H1 (cell line): Measurements from ENCODE around the gene IQCM. TPM values are rescaled to one million over a fixed set of nuclear protein-coding genes. Genes with fewer than 3 reads are reported as not detected.

Experiments
- CTCF ChIA-PET: fragments of 300-600 bp; sonication (Branson Sonifier 250); formaldehyde crosslinking; loops from one replicate; lab custom pipeline; 2021; ENCODE audit not compliant: partially characterized antibody; lab: Charles Lee
- POLR2A ChIA-PET: fragments of 300-600 bp; sonication (Branson Sonifier 250); formaldehyde crosslinking; loops from one replicate; lab custom pipeline; 2021; ENCODE audit warnings: inconsistent platforms; ENCODE audit not compliant: partially characterized antibody; lab: Charles Lee
- DNase-seq, 2 experiments: peaks; one replicate each; pipeline versions ENCODE4 v3.0.0 to v3.0.0-alpha.2; 2010 to 2022; ENCODE audit warnings: low spot score in 2 of 2, low read depth in 1 of 2, mixed read lengths in 1 of 2
- FAIRE-seq: peaks from 2 replicates; lab custom pipeline; 2011; peaks lifted over from hg19 to GRCh38; lab: Jason Lieb, UNC
- H2AFZ ChIP-seq: 2 replicates; pipeline ENCODE4 v1.8.1; 2012; ENCODE audit warnings: low read length, inconsistent platforms
- H2AK5ac ChIP-seq: 2 replicates; pipeline ENCODE4 v1.6.1; 2013; ENCODE audit warnings: low read depth, low read length
- H2BK120ac ChIP-seq: replicated peaks from 2 replicates; pipeline ENCODE3; 2013; ENCODE audit warnings: low read depth, low read length, inconsistent platforms
- H2BK12ac ChIP-seq: 2 replicates; pipeline ENCODE4 v1.6.1; 2013; ENCODE audit warnings: low read depth, low read length
- H2BK15ac ChIP-seq: 2 replicates; pipeline ENCODE4 v1.6.1; 2013; ENCODE audit warnings: low read length
- H2BK20ac ChIP-seq: 2 replicates; pipeline ENCODE4 v1.6.1; 2013; ENCODE audit warnings: low read length
- H2BK5ac ChIP-seq: 2 replicates; pipeline ENCODE4 v1.6.1; 2013; ENCODE audit warnings: low read depth, low read length
- H3K14ac ChIP-seq: 2 replicates; pipeline ENCODE4 v1.6.1; 2013; ENCODE audit warnings: inconsistent platforms; ENCODE audit not compliant: insufficient read length
- H3K18ac ChIP-seq: 2 replicates; pipeline ENCODE4 v1.6.1; 2013; ENCODE audit warnings: low read length; ENCODE audit errors: extremely low read depth
- H3K23ac ChIP-seq: 2 replicates; pipeline ENCODE4 v1.6.1; 2013; ENCODE audit warnings: inconsistent platforms; ENCODE audit not compliant: insufficient read length
- H3K23me2 ChIP-seq: 2 replicates; pipeline ENCODE4 v1.6.1; 2013; ENCODE audit warnings: low read depth, low read length
- H3K27ac ChIP-seq: 2 replicates; pipeline ENCODE4 v1.6.1; 2011; ENCODE audit warnings: low read depth, low read length, inconsistent platforms
- H3K27me3 ChIP-seq, 4 experiments: replicated peaks in 1 of 4; 1 replicate in 1 of 4; 2 replicates in 3 of 4; pipeline versions ENCODE4 v1.6.1 to v1.8.1; 2011 to 2013; ENCODE audit warnings: low read length in 3 of 4, mild to moderate bottlenecking in 3 of 4, inconsistent platforms in 2 of 4, mixed read lengths in 2 of 4, moderate library complexity in 1 of 4; ENCODE audit not compliant: control insufficient read depth in 3 of 4, insufficient read depth in 3 of 4; ENCODE audit errors: extremely low read depth in 1 of 4
- H3K36me3 ChIP-seq, 4 experiments: 2 replicates each; pipeline versions ENCODE4 v1.6.1 to v1.8.1; 2011 to 2013; ENCODE audit warnings: mild to moderate bottlenecking in 4 of 4, low read length in 3 of 4, moderate library complexity in 2 of 4, control low read depth in 1 of 4, inconsistent platforms in 1 of 4; ENCODE audit not compliant: insufficient read depth in 4 of 4, control insufficient read depth in 2 of 4
- H3K4ac ChIP-seq: replicated peaks from 2 replicates; pipeline ENCODE3; 2013; ENCODE audit warnings: low read length, low read depth, mixed read lengths, inconsistent platforms; ENCODE audit not compliant: insufficient read length
- H3K4me1 ChIP-seq, 4 experiments: replicated peaks in 1 of 4; 1 replicate in 1 of 4; 2 replicates in 3 of 4; pipeline versions ENCODE4 v1.6.1 to v1.8.1; 2011 to 2013; ENCODE audit warnings: low read length in 3 of 4, inconsistent platforms in 2 of 4, mixed read lengths in 1 of 4; ENCODE audit not compliant: insufficient read depth in 4 of 4, control insufficient read depth in 3 of 4
- H3K4me2 ChIP-seq, 2 experiments: 2 replicates each; pipeline versions ENCODE4 v1.6.1 to v1.8.1; 2011 to 2013; ENCODE audit warnings: low read depth in 2 of 2, low read length in 2 of 2, control low read depth in 1 of 2, inconsistent platforms in 1 of 2, mild to moderate bottlenecking in 1 of 2; ENCODE audit not compliant: insufficient read depth in 1 of 2
- H3K4me3 ChIP-seq, 4 experiments: fragments of 200-600, 300-600 bp in 1 of 4; sonication (generic), shearing (Covaris generic), sonication (Bioruptor Twin) in 1 of 4; 2 replicates each; pipeline versions ENCODE4 v1.5.1 to v1.8.1; 2011 to 2016; ENCODE audit warnings: low read length in 4 of 4, low read depth in 3 of 4, control low read depth in 2 of 4, inconsistent platforms in 2 of 4, mild to moderate bottlenecking in 2 of 4, mixed read lengths in 1 of 4, moderate library complexity in 1 of 4; ENCODE audit not compliant: insufficient read depth in 2 of 4; ENCODE audit errors: extremely low read depth in 1 of 4
- H3K56ac ChIP-seq: replicated peaks from 2 replicates; pipeline ENCODE3; 2013; ENCODE audit warnings: low read depth, mild to moderate bottlenecking, mixed read lengths, low read length, inconsistent platforms; ENCODE audit not compliant: insufficient read length
- H3K79me1 ChIP-seq: 2 replicates; pipeline ENCODE4 v1.6.1; 2013; ENCODE audit warnings: low read depth, low read length, control low read depth
- H3K79me2 ChIP-seq, 2 experiments: 2 replicates each; pipeline versions ENCODE4 v1.6.1 to v1.8.1; 2012 to 2013; ENCODE audit warnings: low read length in 2 of 2, mild to moderate bottlenecking in 2 of 2, inconsistent platforms in 1 of 2; ENCODE audit not compliant: insufficient read depth in 2 of 2, control insufficient read depth in 1 of 2
- H3K9ac ChIP-seq, 4 experiments: replicated peaks in 1 of 4; 1 replicate in 1 of 4; 2 replicates in 3 of 4; pipeline versions ENCODE4 v1.6.1 to v1.8.1; 2011 to 2013; ENCODE audit warnings: low read depth in 3 of 4, low read length in 3 of 4, control low read depth in 2 of 4, mild to moderate bottlenecking in 2 of 4, moderate library complexity in 2 of 4, inconsistent platforms in 1 of 4; ENCODE audit errors: extremely low read depth in 1 of 4
- H3K9me3 ChIP-seq, 2 experiments: 2 replicates each; pipeline versions ENCODE4 v1.6.1 to v1.8.1; 2012 to 2013; ENCODE audit warnings: mild to moderate bottlenecking in 2 of 2, moderate library complexity in 2 of 2, control low read depth in 1 of 2, inconsistent platforms in 1 of 2, low read depth in 1 of 2, low read length in 1 of 2, mixed read lengths in 1 of 2; ENCODE audit not compliant: insufficient read depth in 2 of 2
- H4K20me1 ChIP-seq, 2 experiments: replicated peaks in 1 of 2; 2 replicates each; pipeline versions ENCODE3 to v1.8.1; 2011 to 2013; ENCODE audit warnings: inconsistent platforms in 2 of 2, low read length in 2 of 2, mild to moderate bottlenecking in 1 of 2; ENCODE audit not compliant: insufficient read depth in 2 of 2, control insufficient read depth in 1 of 2
- H4K5ac ChIP-seq: 2 replicates; pipeline ENCODE4 v1.6.1; 2013; ENCODE audit warnings: low read length, low read depth, mixed read lengths, inconsistent platforms; ENCODE audit not compliant: insufficient read length
- H4K8ac ChIP-seq: 2 replicates; pipeline ENCODE4 v1.8.0; 2013; ENCODE audit warnings: mild to moderate bottlenecking, moderate library complexity, low read length, inconsistent platforms; ENCODE audit not compliant: insufficient read depth; ENCODE audit errors: extremely low read depth
- H4K91ac ChIP-seq: replicated peaks from 2 replicates; pipeline ENCODE3; 2013; ENCODE audit warnings: low read length, mixed read lengths, inconsistent platforms; ENCODE audit not compliant: insufficient read length
- ASH2L ChIP-seq: fragments of 200-600, 300-600 bp; sonication (generic); IDR thresholded peaks from one replicate; pipeline ENCODE4 v1.7.1; 2017; ENCODE audit warnings: low read length
- BACH1 ChIP-seq: IDR thresholded peaks from 2 replicates; pipeline ENCODE4 v1.6.1; 2012; ENCODE audit warnings: low read length, improper control_type of control experiment
- POLR2A ChIP-seq, 2 experiments: IDR thresholded peaks; 1 replicate in 1 of 2; 2 replicates in 1 of 2; pipeline ENCODE4 v1.6.1; 2011; ENCODE audit warnings: low read depth in 2 of 2, low read length in 2 of 2, mild to moderate bottlenecking in 2 of 2; ENCODE audit errors: control extremely low read depth in 1 of 2
- POLR2AphosphoS5 ChIP-seq: IDR thresholded peaks from 2 replicates; pipeline ENCODE4 v1.6.1; 2011; ENCODE audit warnings: low read depth, low read length
- SIRT6 ChIP-seq: IDR thresholded peaks from one replicate; pipeline ENCODE4 v1.7.1; 2012; ENCODE audit warnings: low read length, inconsistent platforms
- SIX5 ChIP-seq: IDR thresholded peaks from 2 replicates; pipeline ENCODE4 v1.6.1; 2011; ENCODE audit warnings: mild to moderate bottlenecking, low read depth, low read length
- SP4 ChIP-seq: IDR thresholded peaks from 2 replicates; pipeline ENCODE4 v1.6.1; 2012; ENCODE audit warnings: low read length, inconsistent platforms
- SRF ChIP-seq: IDR thresholded peaks from 2 replicates; pipeline ENCODE4 v1.6.1; 2011; ENCODE audit warnings: mild to moderate bottlenecking, low read depth, low read length, moderate library complexity
- TCF12 ChIP-seq: IDR thresholded peaks from 2 replicates; pipeline ENCODE4 v1.6.1; 2011; ENCODE audit warnings: low read depth, mild to moderate bottlenecking, low read length
- WGBS, 2 experiments: shearing (Covaris generic) in 1 of 2; methylation state at CpG; one replicate each; pipeline versions ENCODE4 v1.1.6 to v1.1.7; 2013 to 2015; ENCODE audit warnings: low lambda C conversion rate in 2 of 2, mixed read lengths in 2 of 2, inconsistent platforms in 1 of 2, low coverage in 1 of 2, missing lambda C conversion rate in 1 of 2; ENCODE audit not compliant: insufficient replicate concordance in 2 of 2, insufficient coverage in 1 of 2, insufficient read length in 1 of 2; ENCODE audit errors: extremely low coverage in 1 of 2, missing lambda C conversion rate in 1 of 2; 5-methylcytosine and 5-hydroxymethylcytosine counted together
- polyA plus RNA-seq, 7 experiments: library from polyadenylated mRNA; depleted of rRNA in 3 of 7; stranded (reverse) in 5 of 7; unstranded in 2 of 7; fragments of >200 nt in 5 of 7; fragments of 200-250 nt in 2 of 7; gene quantifications; 1 replicate in 5 of 7; 2 replicates in 1 of 7; 4 replicates in 1 of 7; pipeline versions ENCODE4 v1.2.1 to v1.2.3, GENCODE V29; 2011 to 2013; ENCODE audit warnings: missing spikeins in 2 of 7, mixed read lengths in 2 of 7
- total RNA-seq: library from RNA; stranded (reverse); fragmentation: NEBNext Ultra II Directional; extraction: Animal tissue kit (Norgen Biotek cat#: 25700); gene quantifications from 2 replicates; pipeline ENCODE4 v1.2.1, GENCODE V29; 2021

Gene IQCM
- total and polyA plus RNA-seq, 2 of the 8 experiments (the other 6 are each of a cell fraction or from before 2014, with no cell fraction given): not detected

- no peak overlapping the region for H3K27ac ChIP-seq
- no peak overlapping the region for H2BK5ac ChIP-seq
- no peak overlapping the region for H3K23ac ChIP-seq
- H2BK120ac ChIP-seq: no peak overlapping the region
- H4K20me1 ChIP-seq: no peaks in the 10 kb centered on the region
- FAIRE-seq (no peak), DNase-seq (no peak)
- H4K5ac ChIP-seq: no peak overlapping the region
- no peak overlapping the region for H3K4me2 ChIP-seq
- no peak overlapping the region for H3K56ac ChIP-seq
- H2BK12ac ChIP-seq: no peak overlapping the region
- H3K9me3 ChIP-seq: no peaks in the 10 kb centered on the region
- no peaks in the 10 kb centered on the region for H3K27me3 ChIP-seq
- ChIA-PET POLR2A (no interaction called here), CTCF (no interaction called here)
- H3K4me1 ChIP-seq: no peaks in the 10 kb centered on the region
- no peaks in the 10 kb centered on the region for H3K79me2 ChIP-seq
- no peak overlapping the region for H3K4me3 ChIP-seq
- no peak overlapping the region for H3K9ac ChIP-seq
- H2AFZ ChIP-seq: no peak overlapping the region
- WGBS, 2 experiments: 92% methylated on average over 3 of the region's 3 CpGs; no CpG with 5 or more reads in 1 of the 2 experiments
- H3K4ac ChIP-seq: no peak overlapping the region
- no peak overlapping the region for H2AK5ac ChIP-seq
- TF ChIP-seq SIRT6: no peak
- no peak for TF ChIP-seq TCF12
- TF ChIP-seq BACH1: no peak
- no peak for TF ChIP-seq POLR2AphosphoS5
- no peak for TF ChIP-seq SRF
- no peak for TF ChIP-seq ASH2L
- TF ChIP-seq SIX5: no peak
- no peak for TF ChIP-seq SP4
- TF ChIP-seq POLR2A (IDR thresholded peaks at IDR 0.05; ENCODE audit: control extremely low read depth in 1 of 2, low read depth in 2 of 2, low read length in 2 of 2): no peak
- no peak overlapping the region for H2BK15ac ChIP-seq
- no peaks in the 10 kb centered on the region for H3K79me1 ChIP-seq
- no peak overlapping the region for H3K14ac ChIP-seq
- no peak overlapping the region for H2BK20ac ChIP-seq
- H3K23me2 ChIP-seq: no peaks in the 10 kb centered on the region
- H3K36me3 ChIP-seq: no peaks in the 10 kb centered on the region
- no peak overlapping the region for H4K8ac ChIP-seq
- H3K18ac ChIP-seq: no peak overlapping the region
- no peak overlapping the region for H4K91ac ChIP-seq
Observed at GRCh38 chr4:149857446-149857845, 41.8 kb upstream of the IQCM start.
